Naive thymus-derived CD8-positive, alpha-beta T cell (primary cell): ENCODE measurements around the gene CS. TPM values are rescaled to one million over a fixed set of nuclear protein-coding genes. Genes with fewer than 3 reads are reported as not detected.

Experiments used
- ATAC-seq, 2 donors: fragments of 150-1000 bp; cut with Tn5 transposase in 1 of 2; sonication (Bioruptor Pico), chemical (Tn5 transposase) in 1 of 2; 1 replicate in 1 of 2; 2 replicates in 1 of 2; pipeline ENCODE4 v1.10.0; 2021; ENCODE audit warnings: mild to moderate bottlenecking in 2 of 2, moderate library complexity in 2 of 2
- POLR2A ChIA-PET: fragments of 350-600 bp; sonication (Branson Sonifier 250); formaldehyde crosslinking; loops from one replicate; lab custom pipeline; 2021; ENCODE audit warnings: antibody characterized with exemption; lab: Charles Lee
- DNase-seq, 10 donors: peaks; one replicate each; pipeline versions ENCODE4 v3.0.0 to v3.0.0-alpha.2; 2020 to 2022
- H3K27ac Mint-ChIP-seq, 10 donors: one replicate each; pipeline ENCODE4 v1.8.0; 2020 to 2022; ENCODE audit warnings: mild to moderate bottlenecking in 10 of 10, mixed read lengths in 10 of 10, moderate library complexity in 4 of 10, inconsistent platforms in 1 of 10
- H3K27me3 Mint-ChIP-seq, 5 donors: one replicate each; pipeline ENCODE4 v1.8.0; 2021 to 2022; ENCODE audit warnings: mixed read lengths in 5 of 5
- H3K36me3 Mint-ChIP-seq, 3 donors: one replicate each; pipeline ENCODE4 v1.8.0; 2020 to 2022; ENCODE audit warnings: mixed read lengths in 3 of 3, mild to moderate bottlenecking in 2 of 3, inconsistent platforms in 1 of 3
- H3K4me1 Mint-ChIP-seq, 4 donors: one replicate each; pipeline ENCODE4 v1.8.0; 2021 to 2022; ENCODE audit warnings: mixed read lengths in 4 of 4
- H3K4me3 Mint-ChIP-seq, 10 donors: one replicate each; pipeline ENCODE4 v1.8.0; 2020 to 2022; ENCODE audit warnings: mild to moderate bottlenecking in 10 of 10, mixed read lengths in 10 of 10, moderate library complexity in 6 of 10, inconsistent platforms in 1 of 10
- H3K9me3 Mint-ChIP-seq, 9 donors: one replicate each; pipeline ENCODE4 v1.8.0; 2020 to 2022; ENCODE audit warnings: mixed read lengths in 9 of 9, mild to moderate bottlenecking in 3 of 9, inconsistent platforms in 1 of 9, moderate library complexity in 1 of 9
- polyA plus RNA-seq, 3 donors: library from polyadenylated mRNA; unstranded; fragments of 300-500 nt; fragmentation: Illumina TruSeq; gene quantifications; one replicate each; pipeline ENCODE4 v1.2.3, GENCODE V29; 2021
- total RNA-seq, 8 experiments: library from RNA in 2 of 8; stranded (reverse) in 2 of 8; gene quantifications; one replicate each; pipeline ENCODE4 v1.2.3 and lab custom pipeline; 2021 to 2026

The CS gene
- total and polyA plus RNA-seq, 5 experiments from 2014 or later, result 48.3 to 127 (median 68.8) TPM

DNA sequence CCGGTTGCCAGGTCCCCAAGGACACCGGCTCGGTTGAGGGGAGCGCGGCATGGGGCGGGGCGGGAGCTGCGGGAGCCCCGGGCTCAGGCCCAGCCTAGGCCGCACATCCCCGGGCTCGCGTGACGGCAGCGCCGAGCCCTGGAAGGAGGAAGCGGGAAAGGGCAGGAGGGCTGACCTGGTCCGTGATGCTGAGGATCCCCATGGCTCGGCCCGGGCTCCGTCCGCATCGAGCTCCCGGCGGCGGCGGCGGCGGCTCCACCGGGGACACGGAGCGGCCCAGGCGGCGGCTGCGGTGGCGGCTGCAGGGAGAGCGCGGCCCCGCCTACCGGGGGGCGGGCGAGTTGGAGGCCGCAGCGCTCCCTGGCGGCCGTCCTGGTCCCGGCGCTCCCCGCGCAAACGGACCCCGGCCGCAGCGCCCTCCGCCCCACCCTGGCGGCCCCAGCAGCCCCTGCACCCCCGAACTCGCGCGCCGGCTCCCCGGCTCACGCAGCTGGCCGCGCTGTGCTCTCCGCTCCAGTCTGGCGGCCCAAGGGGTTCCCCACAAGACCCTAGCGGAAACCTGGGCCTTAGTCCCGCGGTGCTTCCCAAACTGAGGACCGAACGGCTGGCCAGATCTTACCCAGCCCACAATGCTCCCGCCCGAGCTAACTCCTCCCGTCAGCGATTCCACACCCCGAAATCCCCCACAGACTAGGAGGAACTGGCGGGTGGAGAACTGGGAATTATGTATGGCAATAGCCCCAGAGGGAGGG, 41.9 kb downstream of the CS start, which contains the start of gene ANKRD52:
TSS of gene ANKRD52 (minus strand) at position 317 of the 752 bp plus-strand sequence. CDS start at position 202, 115 bp downstream.
- Mint-ChIP-seq H3K9me3 (no peaks in the 10 kb centered on the region), H3K4me1 (peaks cover 21 to 28% (median 25%) of the 10 kb centered on the region in 4 donors), H3K4me3 (peak within 1 kb of the TSS; percentile 87 to 94 (median 92)), H3K27ac (peak within 1 kb of the TSS; percentile 83 to 96 (median 92)), H3K36me3 (peaks cover 0 to 28% (median 7%) of the 10 kb centered on the region in 3 donors), H3K27me3 (no peaks in the 10 kb centered on the region)
- POLR2A ChIA-PET, result interaction anchor here (0.5 to 2.7 kb wide), 21 partner anchors 9 to 328 kb away, joined by 3 to 20 read pairs (median 3); partner anchors contain the start of genes CNPY2, COQ10A, CS and ESYT1
- DNase-seq (peak; percentile 64 to 88 (median 81)), ATAC-seq (peak; percentile 94)

DNA sequence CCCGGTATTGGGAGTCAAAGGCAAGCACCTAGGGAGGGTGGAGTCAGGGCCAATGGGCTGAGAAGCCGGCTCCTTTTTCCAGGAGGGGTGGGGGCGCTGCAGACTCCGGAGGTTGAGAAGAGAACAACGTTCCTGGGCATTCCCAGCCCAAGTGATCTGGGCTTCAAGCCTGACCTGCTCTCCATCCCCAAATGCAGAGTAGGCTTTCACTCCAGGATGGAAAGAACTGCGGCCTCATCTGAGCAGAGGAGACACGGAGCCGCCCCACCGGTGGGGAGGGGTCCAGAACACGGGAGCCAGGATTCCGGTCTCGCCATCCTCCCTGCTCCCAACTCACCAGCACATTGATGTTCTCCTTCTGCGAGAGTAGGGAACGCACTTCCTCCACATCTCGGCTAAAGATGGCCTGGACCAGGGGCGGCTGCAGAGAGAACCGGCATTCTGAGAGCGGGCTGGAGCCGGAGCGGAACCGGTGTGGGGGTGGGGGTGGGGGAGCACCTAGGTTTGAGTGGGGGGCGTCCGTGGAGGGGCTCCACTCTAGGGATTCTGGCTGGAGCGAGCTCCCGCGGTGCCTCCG, 42.6 kb downstream of the CS start:
- peaks cover 21 to 28% (median 25%) of the 10 kb centered on the region in 4 donors for H3K4me1 Mint-ChIP-seq
- peak overlapping the region; percentile 48 to 93 (median 69) for H3K27ac Mint-ChIP-seq
- H3K36me3 Mint-ChIP-seq, result peaks cover 0 to 34% (median 10%) of the 10 kb centered on the region in 3 donors
- DNase-seq, result no peak
- peak overlapping the region; percentile 73 to 92 (median 82) for H3K4me3 Mint-ChIP-seq
- POLR2A ChIA-PET, result interaction anchor here (0.5 to 2.7 kb wide), 21 partner anchors 9 to 328 kb away, joined by 3 to 20 read pairs (median 4); partner anchors contain the start of genes CNPY2, COQ10A, CS and ESYT1
- H3K9me3 Mint-ChIP-seq, result no peaks in the 10 kb centered on the region
- no peaks in the 10 kb centered on the region for H3K27me3 Mint-ChIP-seq
- ATAC-seq, result peak; percentile 17 to 23

DNA sequence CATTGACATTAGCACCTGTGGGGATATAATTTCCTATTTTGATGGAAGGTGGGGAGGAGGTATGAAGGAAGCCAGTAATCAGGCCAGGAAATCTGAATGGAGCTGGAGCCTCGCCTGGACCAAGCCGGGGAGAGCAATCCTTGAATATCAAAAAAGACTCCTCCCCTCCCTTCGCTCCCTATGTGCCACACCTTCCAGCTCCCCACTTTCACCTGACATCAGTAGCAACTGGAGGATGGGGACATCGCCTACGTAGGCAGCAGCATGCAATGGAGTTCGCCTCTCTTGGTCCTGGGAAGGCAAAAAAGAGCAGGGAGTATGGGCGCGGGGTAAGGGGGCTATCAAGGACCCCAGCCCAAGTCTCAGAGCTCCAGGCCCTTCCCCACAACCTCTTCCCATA, 43.1 kb downstream of the CS start:
- no peak for DNase-seq
- H3K27me3 Mint-ChIP-seq, result no peaks in the 10 kb centered on the region
- peak overlapping the region; percentile 73 to 92 (median 82) for H3K4me3 Mint-ChIP-seq
- peaks cover 21 to 28% (median 25%) of the 10 kb centered on the region in 4 donors for H3K4me1 Mint-ChIP-seq
- no peaks in the 10 kb centered on the region for H3K9me3 Mint-ChIP-seq
- peak overlapping the region; percentile 33 to 93 (median 76) for H3K27ac Mint-ChIP-seq
- H3K36me3 Mint-ChIP-seq, result peaks cover 0 to 39% (median 10%) of the 10 kb centered on the region in 3 donors
- no peak for ATAC-seq
- POLR2A ChIA-PET, result interaction anchor here (0.6 to 2.7 kb wide), 9 partner anchors 10 to 138 kb away, joined by 3 to 20 read pairs (median 5); partner anchors contain the start of genes COQ10A, CS, RNF41 and SMARCC2

DNA sequence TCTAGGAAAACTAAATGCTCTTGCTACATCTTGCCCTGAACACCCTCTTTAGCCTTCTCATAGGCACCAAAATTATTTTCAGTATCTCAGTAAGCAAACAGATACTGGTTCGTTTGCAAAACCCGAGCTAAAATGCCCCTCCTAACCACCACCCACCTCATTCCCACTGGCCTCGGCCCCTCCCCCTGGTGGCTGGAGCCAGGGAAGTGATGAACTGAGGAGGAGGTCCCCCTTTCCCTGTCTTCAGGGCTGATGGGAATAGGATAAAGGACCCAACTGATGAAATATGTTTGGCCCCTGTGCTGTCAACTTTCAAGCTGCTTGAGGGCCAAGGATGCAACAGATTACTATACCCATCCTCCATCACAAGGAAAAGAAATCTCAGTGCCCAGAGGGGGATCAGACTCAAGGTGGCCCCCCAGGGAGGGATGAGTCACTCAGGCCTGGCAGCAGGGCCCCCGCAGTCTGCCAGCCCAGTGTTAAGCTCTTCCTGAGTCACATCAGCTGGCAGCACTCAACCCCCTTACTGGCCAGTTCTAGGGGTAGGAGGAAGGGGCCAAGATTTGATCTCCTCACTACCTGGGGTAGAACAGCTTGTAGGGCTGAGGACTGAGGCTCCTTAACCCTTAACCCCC, 43.7 kb downstream of the CS start:
- DNase-seq (no peak), ATAC-seq (no peak)
- POLR2A ChIA-PET, result interaction anchor here (0.5 to 2.7 kb wide), 9 partner anchors 10 to 240 kb away, joined by 3 to 20 read pairs (median 5); partner anchors contain the start of genes COQ10A, RNF41, SMARCC2 and STAT2
- Mint-ChIP-seq H3K9me3 (no peaks in the 10 kb centered on the region), H3K36me3 (peaks cover 0 to 46% (median 10%) of the 10 kb centered on the region in 3 donors), H3K27ac (peak overlapping the region; percentile 48 to 93 (median 76)), H3K4me1 (peaks cover 20 to 28% (median 25%) of the 10 kb centered on the region in 4 donors), H3K4me3 (peak overlapping the region; percentile 73 to 92 (median 82)), H3K27me3 (no peaks in the 10 kb centered on the region)

DNA sequence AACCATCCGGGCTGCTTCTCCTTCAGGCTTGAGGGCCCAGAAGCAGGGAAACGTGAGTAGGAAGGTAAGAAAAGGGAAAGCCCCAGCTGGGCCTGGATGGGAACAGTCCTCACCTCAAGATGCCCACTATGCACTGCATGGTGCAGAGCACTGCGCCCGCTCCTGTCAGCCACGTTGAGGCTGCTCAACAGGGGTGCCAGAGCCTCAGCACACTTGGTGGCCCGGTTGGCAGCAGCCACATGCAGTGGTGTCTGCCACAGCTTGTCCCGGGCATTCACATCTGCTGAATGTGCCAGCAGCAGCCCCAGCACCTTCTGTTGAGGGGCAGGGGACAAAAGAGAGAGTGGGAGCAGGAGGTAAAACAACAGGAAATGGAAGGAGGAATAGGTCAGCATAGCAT, 44.5 kb downstream of the CS start:
- DNase-seq, result no peak
- Mint-ChIP-seq H3K27me3 (no peaks in the 10 kb centered on the region), H3K4me3 (peak overlapping the region in 3 of 10 donors; percentile 7 to 84 (median 26)), H3K4me1 (peaks cover 18 to 28% (median 25%) of the 10 kb centered on the region in 4 donors), H3K27ac (peak overlapping the region in 3 of 10 donors; percentile 41 to 67 (median 43)), H3K36me3 (peaks cover 0 to 51% (median 10%) of the 10 kb centered on the region in 3 donors), H3K9me3 (no peaks in the 10 kb centered on the region)
- ATAC-seq, result no peak
- POLR2A ChIA-PET, result interaction anchor here (0.6 to 1.7 kb wide), 4 partner anchors 11 to 105 kb away, joined by 3 to 9 read pairs (median 6); partner anchors contain the start of genes COQ10A, RNF41 and STAT2

DNA sequence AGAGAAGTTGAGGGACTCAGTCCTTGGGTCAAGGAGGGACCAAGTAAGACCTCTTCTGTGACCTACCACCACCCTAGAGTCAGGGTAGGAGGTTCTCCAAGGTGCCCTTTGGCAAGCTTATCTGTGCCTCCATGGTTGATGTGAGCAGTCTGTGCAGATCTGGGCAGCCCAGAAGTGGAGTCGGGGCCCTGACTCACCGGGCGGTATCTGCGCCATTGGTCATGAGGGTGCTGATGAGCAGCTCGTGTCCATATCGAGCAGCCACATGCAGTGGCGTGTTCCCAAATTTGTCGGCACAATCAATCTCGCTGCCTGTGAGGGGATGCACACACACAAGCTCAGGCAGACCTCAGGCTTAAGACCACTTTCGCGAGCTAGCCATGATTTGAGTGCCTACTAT, 47.0 kb downstream of the CS start:
- peaks cover 11 to 21% (median 18%) of the 10 kb centered on the region in 4 donors for H3K4me1 Mint-ChIP-seq
- no peaks in the 10 kb centered on the region for H3K27me3 Mint-ChIP-seq
- no peak for ATAC-seq
- H3K9me3 Mint-ChIP-seq, result no peaks in the 10 kb centered on the region
- no peak overlapping the region for H3K4me3 Mint-ChIP-seq
- POLR2A ChIA-PET, result interaction anchor here (0.6 to 1.3 kb wide), 3 partner anchors 13 to 203 kb away, joined by 3 to 5 read pairs (median 4); partner anchors contain the start of gene RNF41
- H3K36me3 Mint-ChIP-seq, result peaks cover 0 to 65% (median 10%) of the 10 kb centered on the region in 3 donors
- no peak for DNase-seq
- H3K27ac Mint-ChIP-seq, result no peak overlapping the region

DNA sequence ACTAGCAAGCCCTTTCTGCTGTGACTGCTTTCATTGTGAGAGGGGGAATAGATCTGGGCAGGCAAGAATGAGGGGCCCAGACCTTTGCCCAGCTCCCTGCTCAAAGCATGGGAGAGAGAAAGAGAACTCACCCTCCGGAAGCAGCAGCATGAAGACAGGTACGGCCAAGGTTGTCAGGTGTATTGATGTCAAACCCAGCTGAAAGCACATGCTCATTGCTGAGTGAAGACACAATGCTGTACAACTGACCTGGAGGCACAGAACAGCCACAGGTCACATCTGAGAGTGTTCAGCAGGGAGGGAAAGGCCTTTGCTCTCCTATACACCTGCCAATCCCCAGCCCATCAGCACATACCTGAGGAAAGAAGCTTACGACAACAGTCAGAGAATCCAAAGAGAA, 47.5 kb downstream of the CS start:
- DNase-seq (no peak), ATAC-seq (no peak)
- Mint-ChIP-seq H3K27ac (no peak overlapping the region), H3K27me3 (no peaks in the 10 kb centered on the region), H3K4me3 (no peak overlapping the region), H3K9me3 (no peaks in the 10 kb centered on the region), H3K36me3 (peaks cover 0 to 67% (median 10%) of the 10 kb centered on the region in 3 donors), H3K4me1 (peaks cover 11 to 21% (median 18%) of the 10 kb centered on the region in 4 donors)
- POLR2A ChIA-PET, result interaction anchor here (0.6 to 1.3 kb wide), 3 partner anchors 13 to 31 kb away, joined by 3 to 5 read pairs (median 3); partner anchors contain the start of gene RNF41

DNA sequence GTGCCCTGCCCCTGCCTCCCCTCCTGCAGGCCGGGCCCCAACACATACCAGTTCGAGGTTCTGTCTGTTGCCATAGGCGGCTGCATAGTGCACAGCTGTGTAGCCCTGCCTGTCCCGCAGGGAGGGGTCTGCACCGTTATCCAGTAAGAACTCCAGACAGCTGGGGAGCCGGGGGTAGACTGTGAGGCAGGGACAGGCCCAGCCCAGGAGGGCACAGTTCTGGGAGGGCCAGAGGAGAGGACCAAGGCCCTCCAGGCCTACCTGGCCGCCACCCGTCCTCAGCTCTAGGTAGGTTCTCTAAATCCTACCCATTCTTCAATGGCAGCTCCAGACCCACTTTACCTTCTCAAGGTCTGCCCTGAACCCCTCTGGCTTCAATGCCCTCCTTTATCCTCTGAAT, 51.4 kb downstream of the CS start:
- Mint-ChIP-seq H3K4me1 (no peaks in the 10 kb centered on the region), H3K27ac (peak overlapping the region in 3 of 10 donors; percentile 13 to 81 (median 24)), H3K9me3 (no peaks in the 10 kb centered on the region), H3K4me3 (no peak overlapping the region), H3K27me3 (no peaks in the 10 kb centered on the region), H3K36me3 (peaks cover 0 to 79% (median 10%) of the 10 kb centered on the region in 3 donors)
- no peak for ATAC-seq
- POLR2A ChIA-PET, result interaction anchor here (0.6 kb wide), 1 partner anchor 36 kb away, joined by 4 read pairs; no protein-coding TSS in a partner anchor
- DNase-seq, result no peak

DNA sequence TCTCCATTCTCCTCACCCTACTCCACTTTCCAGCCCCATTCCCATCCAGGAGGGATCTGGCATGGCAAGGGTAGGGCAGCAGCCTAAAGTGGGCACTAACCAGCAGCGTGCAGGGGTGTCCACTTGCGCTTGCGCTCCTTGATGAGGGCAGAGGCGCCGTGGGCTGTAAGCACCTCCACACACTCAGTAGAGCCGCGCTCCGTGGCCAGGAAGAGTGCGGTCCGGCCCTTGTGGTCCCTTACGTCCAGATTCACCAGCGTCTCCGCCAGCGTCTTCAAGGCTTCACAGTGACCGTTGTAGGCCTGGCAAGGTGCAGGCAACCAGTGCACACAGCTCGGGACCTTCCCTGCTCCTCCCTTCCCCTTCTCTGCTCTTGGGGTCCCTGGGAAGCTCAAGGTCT, 52.2 kb downstream of the CS start:
- POLR2A ChIA-PET, result no interaction called here
- DNase-seq (no peak), ATAC-seq (no peak)
- Mint-ChIP-seq H3K4me1 (no peaks in the 10 kb centered on the region), H3K9me3 (no peaks in the 10 kb centered on the region), H3K27ac (peak overlapping the region in 1 of 10 donors; percentile 63), H3K36me3 (peaks cover 0 to 79% (median 4%) of the 10 kb centered on the region in 3 donors), H3K27me3 (no peaks in the 10 kb centered on the region), H3K4me3 (no peak overlapping the region)

DNA sequence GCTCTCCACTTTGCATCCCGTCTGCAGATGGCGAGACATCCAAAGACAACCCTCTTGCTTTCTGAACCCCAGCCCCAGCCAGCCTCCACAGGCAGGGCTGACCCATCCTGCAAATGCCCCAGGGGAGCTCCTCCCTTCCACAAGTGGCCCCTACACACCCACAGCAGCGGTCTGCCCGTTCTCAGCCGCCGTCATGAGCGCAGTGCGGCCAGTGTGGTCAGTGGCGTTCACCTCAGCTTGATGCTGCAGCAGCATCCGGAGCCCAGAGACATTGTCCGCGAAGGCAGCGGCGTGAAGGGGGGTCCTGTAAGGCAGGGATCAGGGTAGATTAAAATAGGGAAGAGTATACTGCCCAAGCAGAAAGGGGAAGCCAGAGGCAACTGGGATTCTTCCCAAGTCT, 55.6 kb downstream of the CS start:
- POLR2A ChIA-PET, result no interaction called here
- H3K27me3 Mint-ChIP-seq, result no peaks in the 10 kb centered on the region
- ATAC-seq (no peak), DNase-seq (no peak)
- peaks cover 0 to 79% (median 4%) of the 10 kb centered on the region in 3 donors for H3K36me3 Mint-ChIP-seq
- peaks cover 0 to 4% (median 0%) of the 10 kb centered on the region in 4 donors for H3K4me1 Mint-ChIP-seq
- H3K9me3 Mint-ChIP-seq, result no peaks in the 10 kb centered on the region
- no peak overlapping the region for H3K4me3 Mint-ChIP-seq
- peak overlapping the region in 1 of 10 donors; percentile 56 for H3K27ac Mint-ChIP-seq

DNA sequence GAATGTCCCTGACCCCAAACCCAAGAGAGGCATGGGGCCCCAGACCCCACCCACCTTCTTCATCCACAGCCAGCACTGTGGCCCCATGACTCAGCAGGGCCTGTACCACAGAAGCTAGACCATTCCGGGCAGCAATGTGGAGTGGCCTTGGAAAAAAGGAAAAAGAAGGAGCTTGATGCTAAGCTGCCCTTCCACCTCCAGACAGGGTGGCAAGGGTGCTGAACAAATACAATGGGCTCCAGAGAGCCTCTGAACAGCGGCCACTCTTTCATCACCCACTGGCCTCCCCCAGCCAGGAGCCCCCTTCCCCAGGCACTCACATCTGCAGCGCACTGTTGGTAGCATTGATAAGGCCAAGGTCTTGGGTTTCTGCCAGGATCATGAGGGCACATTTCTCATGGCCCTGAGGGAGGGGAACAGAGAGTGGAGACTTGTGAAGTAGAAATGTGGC, 56.4 kb downstream of the CS start:
- Mint-ChIP-seq H3K36me3 (peaks cover 0 to 74% (median 4%) of the 10 kb centered on the region in 3 donors), H3K4me1 (peaks cover 0 to 5% (median 0%) of the 10 kb centered on the region in 4 donors), H3K27me3 (no peaks in the 10 kb centered on the region), H3K4me3 (no peak overlapping the region), H3K27ac (no peak overlapping the region), H3K9me3 (no peaks in the 10 kb centered on the region)
- ATAC-seq, result no peak
- DNase-seq, result no peak
- POLR2A ChIA-PET, result interaction anchor here (0.9 to 1.3 kb wide), 2 partner anchors 14 to 213 kb away, joined by 3 read pairs; partner anchors contain the start of gene ANKRD52
